Stimulated activated naive B cell treated with anti-CD40 and anti-IgM and Interleukin-4, amounts not matched to agents 10 μg/mL and 1 μg/mL and 100 μg/mL, for 72 hours (primary cell): ENCODE measurements around the gene UQCC5.

Experiments used
- ATAC-seq, 2 donors: fragments of 150-1000 bp; cut with Tn5 transposase; replicated peaks; 2 replicates each; pipeline ENCODE4 v1.10.0; 2021; ENCODE audit warnings: moderate library complexity in 1 of 2
- DNase-seq: peaks from one replicate; pipeline ENCODE4 v3.0.0; 2021
- H3K27ac Mint-ChIP-seq: one replicate; pipeline ENCODE4 v1.8.0; 2022; ENCODE audit warnings: mild to moderate bottlenecking, mixed read lengths
- H3K27me3 Mint-ChIP-seq, 2 donors: one replicate each; pipeline ENCODE4 v1.8.0; 2022; ENCODE audit warnings: mixed read lengths in 2 of 2
- H3K36me3 Mint-ChIP-seq, 2 donors: one replicate each; pipeline ENCODE4 v1.8.0; 2022; ENCODE audit warnings: mixed read lengths in 2 of 2, mild to moderate bottlenecking in 1 of 2
- H3K4me1 Mint-ChIP-seq, 2 donors: one replicate each; pipeline ENCODE4 v1.8.0; 2022; ENCODE audit warnings: mixed read lengths in 2 of 2, mild to moderate bottlenecking in 1 of 2
- H3K4me3 Mint-ChIP-seq, 2 donors: one replicate each; pipeline ENCODE4 v1.8.0; 2022; ENCODE audit warnings: mild to moderate bottlenecking in 2 of 2, mixed read lengths in 2 of 2, moderate library complexity in 1 of 2
- H3K9me3 Mint-ChIP-seq, 2 donors: one replicate each; pipeline ENCODE4 v1.8.0; 2022; ENCODE audit warnings: mixed read lengths in 2 of 2, mild to moderate bottlenecking in 1 of 2

UQCC5 gene

DNA sequence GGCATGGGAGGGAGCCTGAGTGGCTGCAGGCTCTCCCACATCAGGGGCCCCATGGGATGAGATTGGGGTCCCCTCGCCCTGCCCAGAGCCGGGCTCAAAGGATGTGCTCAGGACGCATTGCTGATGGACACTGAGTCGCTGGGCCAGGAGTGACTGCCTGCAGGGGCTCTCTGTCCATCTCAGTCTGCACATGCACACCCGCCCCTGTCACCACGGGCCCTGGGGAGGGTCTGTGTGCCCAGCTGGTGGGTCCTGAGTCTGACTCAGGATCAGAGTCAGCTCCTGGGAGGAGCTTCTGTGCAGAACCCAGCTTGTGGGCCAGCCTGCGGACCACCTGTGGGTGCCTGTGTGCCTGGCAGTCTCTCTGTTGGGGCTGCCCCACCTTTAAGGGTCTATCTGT is 23.1 kb upstream of the UQCC5 start:
- ATAC-seq, result no peak
- H3K4me1 Mint-ChIP-seq, result no peaks in the 10 kb centered on the region

GRCh38 chr3:52514576-52514975 is 21.8 kb upstream of the UQCC5 start:
- no peak for DNase-seq
- no peaks in the 10 kb centered on the region for H3K27me3 Mint-ChIP-seq
- no peaks in the 10 kb centered on the region for H3K4me1 Mint-ChIP-seq
- H3K36me3 Mint-ChIP-seq, result no peaks in the 10 kb centered on the region
- no peak overlapping the region for H3K4me3 Mint-ChIP-seq
- no peak overlapping the region for H3K27ac Mint-ChIP-seq
- peaks cover 0 to 1% of the 10 kb centered on the region in 2 donors for H3K9me3 Mint-ChIP-seq
- ATAC-seq, result no peak

More for the DNA sequence above, 23.1 kb upstream of the UQCC5 start:
- no peaks in the 10 kb centered on the region for H3K36me3 Mint-ChIP-seq
- H3K4me3 Mint-ChIP-seq, result no peak overlapping the region
- H3K9me3 Mint-ChIP-seq, result no peaks in the 10 kb centered on the region
- no peak for DNase-seq
- no peaks in the 10 kb centered on the region for H3K27me3 Mint-ChIP-seq
- H3K27ac Mint-ChIP-seq, result peak overlapping the region; percentile 42

- no peak for DNase-seq
- Mint-ChIP-seq H3K4me1 (no peaks in the 10 kb centered on the region), H3K4me3 (no peak overlapping the region), H3K27ac (no peak overlapping the region), H3K27me3 (no peaks in the 10 kb centered on the region), H3K36me3 (no peaks in the 10 kb centered on the region), H3K9me3 (peaks cover 0 to 1% of the 10 kb centered on the region in 2 donors)
- no peak for ATAC-seq
These were observed 21.2 kb upstream of the UQCC5 start for GRCh38 chr3:52515192-52515591.

DNA sequence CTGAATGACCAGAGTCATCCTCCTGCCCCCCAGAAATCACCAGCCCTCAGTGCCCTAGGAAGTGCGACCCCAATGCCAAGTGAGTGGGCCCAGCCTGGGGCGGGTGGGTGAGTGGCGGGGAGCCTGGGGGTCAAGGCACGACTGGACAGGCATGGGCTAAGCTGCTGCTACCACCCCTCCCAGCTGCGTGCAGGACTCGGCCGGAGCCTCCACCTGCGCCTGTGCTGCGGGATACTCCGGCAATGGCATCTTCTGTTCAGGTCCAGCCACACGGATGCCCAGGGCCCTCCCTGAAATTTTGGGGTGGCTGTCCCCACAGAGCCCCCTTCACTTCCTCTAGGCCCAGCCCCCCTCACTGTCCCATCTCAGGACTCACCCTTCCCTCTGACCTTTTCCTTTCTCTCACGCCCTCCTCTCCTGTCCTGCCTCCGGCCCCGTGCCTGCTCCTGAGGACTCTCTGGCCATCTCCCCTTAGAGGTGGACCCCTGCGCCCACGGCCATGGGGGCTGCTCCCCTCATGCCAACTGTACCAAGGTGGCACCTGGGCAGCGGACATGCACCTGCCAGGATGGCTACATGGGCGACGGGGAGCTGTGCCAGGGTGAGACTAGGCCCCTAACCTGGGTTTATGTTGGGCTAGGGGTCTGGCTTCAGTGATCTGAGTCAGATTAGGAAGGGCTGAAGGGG is 19.8 kb upstream of the UQCC5 start:
- Mint-ChIP-seq H3K4me3 (no peak overlapping the region), H3K9me3 (peaks cover 0 to 1% of the 10 kb centered on the region in 2 donors), H3K4me1 (no peaks in the 10 kb centered on the region), H3K36me3 (no peaks in the 10 kb centered on the region), H3K27me3 (no peaks in the 10 kb centered on the region), H3K27ac (no peak overlapping the region)
- ATAC-seq, result no peak
- no peak for DNase-seq

- no peak for ATAC-seq
- no peak for DNase-seq
- Mint-ChIP-seq H3K27ac (no peak overlapping the region), H3K27me3 (no peaks in the 10 kb centered on the region), H3K4me3 (no peak overlapping the region), H3K4me1 (no peaks in the 10 kb centered on the region), H3K36me3 (no peaks in the 10 kb centered on the region), H3K9me3 (peaks cover 0 to 1% of the 10 kb centered on the region in 2 donors)
These were observed 18.3 kb upstream of the UQCC5 start for GRCh38 chr3:52517796-52518722.

GRCh38 chr3:52518723-52519444 is 17.5 kb upstream of the UQCC5 start:
- no peak for DNase-seq
- peaks cover 0 to 1% of the 10 kb centered on the region in 2 donors for H3K9me3 Mint-ChIP-seq
- H3K36me3 Mint-ChIP-seq, result peaks cover 2% of the 10 kb centered on the region in 2 donors
- no peak overlapping the region for H3K4me3 Mint-ChIP-seq
- no peaks in the 10 kb centered on the region for H3K4me1 Mint-ChIP-seq
- no peak for ATAC-seq
- no peaks in the 10 kb centered on the region for H3K27me3 Mint-ChIP-seq
- no peak overlapping the region for H3K27ac Mint-ChIP-seq

DNA sequence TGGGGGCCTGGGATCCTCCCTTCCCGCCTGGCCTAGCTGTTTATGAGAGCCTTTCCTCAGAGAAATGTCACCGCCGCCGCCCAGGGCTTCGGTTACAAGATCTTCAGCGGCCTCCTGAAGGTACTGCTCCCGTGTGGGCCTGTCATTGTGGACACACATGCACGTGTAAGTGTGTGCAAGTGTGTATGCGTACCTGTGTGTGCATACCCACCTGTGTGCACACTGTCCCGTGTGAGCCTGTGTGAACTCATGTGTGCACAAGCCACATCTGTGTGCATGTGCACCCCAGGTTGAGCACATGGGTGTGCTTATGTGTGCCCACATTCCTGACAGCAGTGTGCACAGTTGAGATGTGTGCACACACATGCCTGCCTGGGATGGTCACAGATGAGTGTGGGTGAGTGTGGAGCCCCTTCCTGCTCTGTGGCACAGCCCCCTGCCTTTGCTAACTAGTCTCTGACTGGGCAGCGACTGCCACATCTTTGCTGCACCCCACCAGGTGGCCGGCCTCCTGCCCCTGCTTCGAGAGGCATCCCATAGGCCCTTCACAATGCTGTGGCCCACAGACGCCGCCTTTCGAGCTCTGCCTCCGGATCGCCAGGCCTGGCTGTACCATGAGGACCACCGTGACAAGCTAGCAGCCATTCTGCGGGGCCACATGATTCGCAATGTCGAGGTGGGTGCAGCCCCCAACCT is 16.8 kb upstream of the UQCC5 start:
- peaks cover 7 to 9% of the 10 kb centered on the region in 2 donors for H3K36me3 Mint-ChIP-seq
- no peaks in the 10 kb centered on the region for H3K4me1 Mint-ChIP-seq
- ATAC-seq (no peak), DNase-seq (no peak)
- peaks cover 0 to 3% of the 10 kb centered on the region in 2 donors for H3K9me3 Mint-ChIP-seq
- no peak overlapping the region for H3K4me3 Mint-ChIP-seq
- no peaks in the 10 kb centered on the region for H3K27me3 Mint-ChIP-seq
- no peak overlapping the region for H3K27ac Mint-ChIP-seq

GRCh38 chr3:52520141-52520667 is 16.2 kb upstream of the UQCC5 start:
- no peak for ATAC-seq
- Mint-ChIP-seq H3K27ac (no peak overlapping the region), H3K4me1 (no peaks in the 10 kb centered on the region), H3K9me3 (peaks cover 0 to 3% of the 10 kb centered on the region in 2 donors), H3K36me3 (peaks cover 7 to 10% of the 10 kb centered on the region in 2 donors), H3K4me3 (no peak overlapping the region), H3K27me3 (no peaks in the 10 kb centered on the region)
- no peak for DNase-seq

DNA sequence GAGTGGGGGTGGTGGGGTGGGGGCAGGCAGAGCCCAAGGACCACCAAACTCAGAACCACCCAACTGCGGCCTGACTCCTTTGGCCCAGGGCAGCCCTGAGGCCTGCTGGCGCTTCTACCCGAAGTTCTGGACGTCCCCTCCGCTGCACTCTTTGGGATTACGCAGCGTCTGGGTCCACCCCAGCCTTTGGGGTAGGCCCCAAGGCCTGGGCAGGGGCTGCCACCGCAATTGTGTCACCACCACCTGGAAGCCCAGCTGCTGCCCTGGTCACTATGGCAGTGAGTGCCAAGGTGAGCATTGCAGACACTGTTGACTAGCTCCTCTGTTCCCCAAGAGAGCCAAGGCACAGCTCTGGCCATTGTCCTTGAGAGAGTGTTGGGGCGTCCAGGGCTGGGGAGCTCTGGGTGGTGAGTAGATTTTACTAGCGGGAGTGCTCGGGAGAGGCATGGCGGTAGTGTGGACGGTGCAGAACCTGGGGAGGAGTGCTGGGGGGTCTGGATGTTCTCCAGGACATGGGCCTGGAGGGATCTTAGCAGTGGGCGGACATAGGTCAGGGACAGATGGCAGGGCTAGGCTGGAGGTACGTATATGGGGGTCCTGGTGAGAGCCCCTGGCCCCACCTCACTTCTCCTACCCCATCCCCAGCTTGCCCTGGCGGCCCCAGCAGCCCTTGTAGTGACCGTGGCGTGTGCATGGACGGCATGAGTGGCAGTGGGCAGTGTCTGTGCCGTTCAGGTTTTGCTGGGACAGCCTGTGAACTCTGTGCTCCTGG is 15.5 kb upstream of the UQCC5 start:
- ATAC-seq (no peak), DNase-seq (no peak)

GRCh38 chr3:52521488-52521824 is 14.9 kb upstream of the UQCC5 start:
- ATAC-seq (no peak), DNase-seq (no peak)
- peaks cover 9 to 15% of the 10 kb centered on the region in 2 donors for H3K36me3 Mint-ChIP-seq
- H3K27me3 Mint-ChIP-seq, result no peaks in the 10 kb centered on the region
- no peak overlapping the region for H3K4me3 Mint-ChIP-seq
- H3K27ac Mint-ChIP-seq, result no peak overlapping the region
- no peaks in the 10 kb centered on the region for H3K4me1 Mint-ChIP-seq
- H3K9me3 Mint-ChIP-seq, result peaks cover 0 to 3% of the 10 kb centered on the region in 2 donors

More for the DNA sequence above, 15.5 kb upstream of the UQCC5 start:
- H3K4me1 Mint-ChIP-seq, result no peaks in the 10 kb centered on the region
- no peak overlapping the region for H3K27ac Mint-ChIP-seq
- H3K36me3 Mint-ChIP-seq, result peaks cover 9 to 13% of the 10 kb centered on the region in 2 donors
- H3K4me3 Mint-ChIP-seq, result no peak overlapping the region
- H3K9me3 Mint-ChIP-seq, result peaks cover 0 to 3% of the 10 kb centered on the region in 2 donors
- H3K27me3 Mint-ChIP-seq, result no peaks in the 10 kb centered on the region

DNA sequence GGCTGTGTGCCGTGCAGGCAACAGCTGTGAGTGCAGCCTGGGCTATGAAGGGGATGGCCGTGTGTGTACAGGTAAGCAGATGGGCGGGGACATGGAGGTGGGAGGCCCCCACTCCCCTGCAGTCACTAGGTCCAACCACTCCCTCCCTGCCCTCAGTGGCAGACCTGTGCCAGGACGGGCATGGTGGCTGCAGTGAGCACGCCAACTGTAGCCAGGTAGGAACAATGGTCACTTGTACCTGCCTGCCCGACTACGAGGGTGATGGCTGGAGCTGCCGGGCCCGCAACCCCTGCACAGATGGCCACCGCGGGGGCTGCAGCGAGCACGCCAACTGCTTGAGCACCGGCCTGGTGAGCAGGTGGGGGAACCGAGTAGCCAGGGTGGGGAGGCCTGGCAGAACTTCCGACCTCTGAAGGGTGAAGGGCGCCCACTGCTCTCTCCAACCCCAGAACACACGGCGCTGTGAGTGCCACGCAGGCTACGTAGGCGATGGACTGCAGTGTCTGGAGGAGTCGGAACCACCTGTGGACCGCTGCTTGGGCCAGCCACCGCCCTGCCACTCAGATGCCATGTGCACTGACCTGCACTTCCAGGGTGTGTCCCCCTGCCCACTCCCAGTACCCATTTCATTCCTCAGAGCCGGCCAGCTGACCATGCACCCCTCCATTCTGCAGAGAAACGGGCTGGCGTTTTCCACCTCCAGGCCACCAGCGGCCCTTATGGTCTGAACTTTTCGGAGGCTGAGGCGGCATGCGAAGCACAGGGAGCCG is 14.3 kb upstream of the UQCC5 start:
- H3K4me3 Mint-ChIP-seq, result no peak overlapping the region
- no peak for ATAC-seq
- H3K4me1 Mint-ChIP-seq, result no peaks in the 10 kb centered on the region
- peaks cover 9 to 16% of the 10 kb centered on the region in 2 donors for H3K36me3 Mint-ChIP-seq
- peaks cover 0 to 3% of the 10 kb centered on the region in 2 donors for H3K9me3 Mint-ChIP-seq
- H3K27ac Mint-ChIP-seq, result no peak overlapping the region
- no peaks in the 10 kb centered on the region for H3K27me3 Mint-ChIP-seq
- DNase-seq, result no peak

- Mint-ChIP-seq H3K27ac (no peak overlapping the region), H3K4me1 (no peaks in the 10 kb centered on the region), H3K27me3 (no peaks in the 10 kb centered on the region), H3K36me3 (peaks cover 10 to 23% of the 10 kb centered on the region in 2 donors), H3K9me3 (peaks cover 0 to 3% of the 10 kb centered on the region in 2 donors), H3K4me3 (no peak overlapping the region)
- DNase-seq (no peak), ATAC-seq (no peak)
These were observed 13.7 kb upstream of the UQCC5 start for GRCh38 chr3:52522651-52523251.
